Measurements from ENCODE around the gene P2RX4.
"Not testable (repeated sequence)": the region's sequence is repeated elsewhere in the genome, so short reads cannot be mapped to it uniquely, and the experiment has no call there.

The P2RX4 gene

DNA sequence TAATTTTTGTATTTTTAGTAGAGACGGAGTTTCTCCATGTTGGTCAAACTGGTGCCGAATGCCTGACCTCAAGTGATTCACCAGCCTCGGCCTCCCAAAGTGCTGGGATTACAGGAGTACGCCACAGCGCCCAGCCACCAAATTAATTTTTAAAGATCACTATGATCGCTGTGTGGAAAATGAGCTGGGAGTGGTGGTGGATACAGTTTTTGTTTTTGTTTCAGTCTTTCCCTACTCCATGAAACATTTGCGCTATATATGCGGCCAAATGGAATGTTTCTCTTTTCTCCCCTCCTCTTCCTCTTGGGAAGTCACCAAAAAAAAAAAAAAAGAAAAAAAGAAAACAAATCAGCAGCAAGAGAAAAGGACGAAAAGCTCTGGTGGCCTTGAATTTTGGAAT is 20.8 kb upstream of the P2RX4 start:
- DNase-seq = no peak

GRCh38 chr12:121189619-121190155 is 20.2 kb upstream of the P2RX4 start:
- no peak for DNase-seq

GRCh38 chr12:121190523-121191031 is 19.4 kb upstream of the P2RX4 start:
- DNase-seq = peak; percentile 98

- DNase-seq = no peak
Measured at GRCh38 chr12:121191151-121191550, 18.8 kb upstream of the P2RX4 start.

DNA sequence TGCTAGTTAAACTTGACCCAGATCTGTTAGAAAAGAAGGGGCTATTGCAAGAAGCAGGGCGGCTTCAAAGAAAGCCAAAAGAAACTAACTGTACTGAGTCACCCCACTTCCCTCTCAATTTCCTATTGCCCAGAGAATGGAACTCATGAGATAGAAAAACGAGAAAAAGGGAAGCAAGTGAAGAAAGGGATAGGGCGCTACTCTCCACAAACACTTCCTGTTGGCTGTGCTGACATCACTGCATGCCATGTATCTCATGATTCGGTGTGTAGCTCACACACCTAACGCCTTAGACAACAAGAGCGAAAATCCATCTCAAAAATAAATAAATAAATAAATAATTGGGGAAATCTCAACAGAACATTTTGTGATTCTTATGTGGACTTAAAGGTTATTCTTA is 13.0 kb upstream of the P2RX4 start:
- DNase-seq = peak; percentile 91

- DNase-seq = no peak
Measured at GRCh38 chr12:121198949-121199348, 11.0 kb upstream of the P2RX4 start.

- not testable (repeated sequence) for DNase-seq
Measured at GRCh38 chr12:121201140-121201539, 8.8 kb upstream of the P2RX4 start.

DNA sequence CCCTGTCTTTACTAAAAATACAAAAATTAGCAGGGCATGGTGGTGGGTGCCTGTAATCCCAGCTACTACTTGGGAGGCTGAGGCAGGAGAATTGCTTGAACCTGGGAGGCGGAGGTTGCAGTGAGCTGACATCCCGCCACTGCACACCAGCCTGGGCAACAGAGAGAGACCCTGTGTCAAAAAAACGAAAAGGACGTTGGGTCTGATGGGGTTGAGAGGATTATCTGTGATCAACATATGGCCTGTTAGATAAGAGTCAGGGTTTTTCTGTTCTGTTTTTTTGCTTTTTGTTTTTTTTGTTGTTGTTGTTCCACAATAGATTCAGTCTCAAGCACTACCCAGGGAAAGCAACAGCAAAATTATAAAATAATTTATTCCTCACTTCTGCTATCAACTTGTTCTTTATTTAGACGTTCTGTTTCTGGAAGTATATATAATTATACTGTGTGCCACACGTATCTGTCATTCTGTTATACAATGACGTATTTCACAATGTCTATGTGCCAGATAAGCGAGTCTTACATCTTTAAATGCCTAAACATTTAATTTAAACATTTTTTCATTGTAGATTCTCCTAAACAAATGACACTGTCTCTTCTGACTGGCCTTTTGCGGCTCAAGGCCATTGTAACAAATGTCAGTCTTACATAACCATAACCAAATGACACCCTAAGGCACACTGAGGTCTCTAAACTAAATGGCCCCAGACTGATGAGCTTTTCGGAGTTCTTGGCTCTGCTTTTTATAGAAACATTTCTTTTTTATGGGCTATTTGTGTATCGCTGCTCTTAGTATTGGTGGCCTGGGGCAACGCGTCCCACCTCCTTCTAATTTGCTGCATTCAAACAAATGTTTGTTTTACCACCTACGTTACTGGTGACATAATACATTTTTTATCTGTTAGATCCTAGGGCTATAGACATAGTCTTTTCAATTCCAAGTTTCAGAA is 7.2 kb upstream of the P2RX4 start:
- no peak for DNase-seq

DNA sequence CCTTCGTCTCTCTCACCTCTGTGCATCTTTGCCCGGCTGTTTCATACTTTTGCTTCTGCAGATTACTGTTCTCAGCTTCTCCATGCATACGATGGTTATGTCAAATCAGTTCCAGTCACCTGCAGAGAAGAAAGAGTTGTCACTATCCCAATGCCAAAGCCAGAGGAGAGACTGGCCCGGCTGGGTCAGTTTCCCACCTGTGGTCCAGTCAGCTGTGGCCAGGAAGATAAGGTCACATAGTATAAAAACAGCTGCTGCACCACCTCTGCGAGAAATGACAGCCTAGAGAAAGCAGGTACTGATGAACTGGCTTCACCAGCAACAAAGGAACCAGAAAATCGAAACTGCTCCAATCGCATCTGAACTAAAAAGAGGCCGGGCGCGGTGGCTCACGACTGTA is 6.4 kb upstream of the P2RX4 start:
- no peak for DNase-seq

DNA sequence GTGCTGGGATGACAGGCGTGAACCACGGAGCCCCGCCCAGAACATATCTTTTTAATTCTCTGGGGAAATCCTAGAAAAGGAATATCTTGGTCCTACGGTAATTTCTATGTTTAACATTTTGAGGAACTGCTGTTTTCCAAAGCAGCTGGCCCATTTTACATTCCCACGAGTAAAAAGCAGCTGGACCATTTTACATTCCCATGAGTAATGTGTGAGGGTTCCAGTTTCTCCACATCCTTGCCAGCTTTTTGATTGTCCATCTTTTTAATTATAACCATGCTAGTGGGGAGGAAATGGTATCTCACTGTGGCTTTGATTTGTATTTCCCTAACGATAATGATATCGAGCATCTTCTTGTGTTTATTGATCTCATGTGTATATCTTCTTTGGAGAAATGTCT is 4.4 kb upstream of the P2RX4 start:
- DNase-seq = no peak

GRCh38 chr12:121208571-121208970 is 1.4 kb upstream of the P2RX4 start:
- not testable (repeated sequence) for DNase-seq

- DNase-seq = no peak
Measured at GRCh38 chr12:121209221-121209620, 708 bp upstream of the P2RX4 start.

GRCh38 chr12:121212875-121213274 is 2.9 kb downstream of the P2RX4 start:
- no peak for DNase-seq

DNA sequence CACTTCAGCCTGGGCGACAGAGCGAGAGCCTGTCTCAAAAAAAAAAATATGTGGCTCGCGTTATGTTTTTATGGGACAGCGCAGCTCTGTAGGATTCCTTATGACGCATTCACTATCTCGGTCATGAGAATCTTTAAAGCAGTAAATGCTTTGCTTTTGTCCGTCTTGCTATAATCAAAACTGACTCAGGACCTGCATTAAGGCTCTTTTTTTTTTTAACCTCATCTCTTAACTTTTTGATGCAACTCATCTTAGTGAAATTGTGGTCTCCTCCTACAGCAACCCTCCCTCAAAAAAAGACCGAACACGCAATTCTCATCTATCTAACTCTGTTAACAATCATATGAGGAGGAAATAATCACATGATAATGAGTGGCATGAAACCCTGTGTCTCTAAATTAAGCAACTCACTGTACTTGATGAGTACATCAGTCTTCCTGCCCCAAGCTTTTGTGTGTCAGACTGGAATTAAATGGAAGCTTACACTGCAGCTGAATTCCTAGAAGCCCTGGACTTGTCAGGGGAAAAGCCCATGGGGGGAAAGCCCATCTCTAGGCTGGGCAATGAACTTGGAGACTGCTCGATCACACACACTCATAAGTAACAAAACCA is 4.3 kb downstream of the P2RX4 start:
- peak; percentile 94 for DNase-seq

DNA sequence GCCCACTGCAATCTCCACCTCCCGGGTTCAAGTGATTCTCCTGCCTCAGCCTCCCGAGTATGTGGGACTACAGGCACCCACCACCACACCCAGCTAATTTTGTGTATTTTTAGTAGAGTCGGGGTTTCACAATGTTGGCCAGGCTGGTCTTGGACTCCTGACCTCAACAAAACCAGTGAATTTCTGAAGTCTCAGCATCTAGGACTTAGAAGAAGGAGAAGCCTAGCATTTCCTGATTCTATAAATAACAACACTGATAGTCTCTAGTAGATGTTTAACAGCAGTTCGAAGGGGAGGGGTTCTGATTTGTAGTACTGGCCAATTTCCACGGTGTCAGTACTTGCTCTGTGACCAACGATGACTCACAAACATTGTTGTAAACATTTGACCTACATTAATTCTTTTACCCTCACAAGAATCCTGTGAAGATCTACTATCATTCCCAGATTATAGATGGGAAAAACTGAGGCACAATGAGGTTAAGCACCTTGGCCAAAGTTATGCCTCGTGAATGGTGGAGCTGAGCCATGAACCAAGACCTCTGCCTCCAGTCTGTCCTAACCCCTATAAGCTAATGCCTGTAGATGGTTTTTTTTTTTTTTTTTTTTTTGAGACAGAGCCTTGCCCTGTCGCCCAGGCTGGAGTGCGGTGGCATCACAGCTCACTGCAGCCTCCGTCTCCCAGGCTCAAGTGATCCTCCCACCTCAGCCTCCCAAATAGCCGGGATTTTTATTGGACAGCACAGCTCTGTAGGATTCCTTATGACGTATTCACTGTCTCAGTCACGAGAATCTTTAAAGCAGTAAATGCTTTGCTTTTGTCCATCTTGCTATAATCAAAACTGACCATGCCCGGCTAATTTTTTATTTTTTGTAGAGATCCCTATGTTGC is 5.2 kb downstream of the P2RX4 start:
- DNase-seq = peak; percentile 88

GRCh38 chr12:121216102-121216501 is 6.2 kb downstream of the P2RX4 start:
- no peak for DNase-seq

- no peak for DNase-seq
Measured at GRCh38 chr12:121217063-121217462, 7.1 kb downstream of the P2RX4 start.

DNA sequence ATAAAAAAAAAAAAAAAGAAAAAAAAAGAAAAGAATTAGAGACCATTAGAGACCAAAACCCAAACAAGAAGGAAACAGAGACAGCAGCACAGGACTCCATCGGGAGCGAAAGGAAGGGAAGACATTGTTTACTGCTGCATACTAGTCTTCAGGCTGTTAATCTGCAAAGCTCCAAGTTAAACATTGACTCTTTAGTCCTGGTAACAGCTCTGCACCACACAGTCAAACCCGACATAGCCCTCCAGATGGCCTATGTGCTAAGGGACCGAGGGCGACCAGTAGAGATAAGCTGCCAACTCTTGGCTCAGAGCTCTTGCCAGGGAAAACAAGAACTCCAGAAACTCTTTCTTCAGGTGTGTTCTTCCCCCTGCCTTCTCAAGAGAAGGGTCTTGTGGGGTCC is 7.8 kb downstream of the P2RX4 start:
- no peak for DNase-seq

- DNase-seq = no peak
Measured at GRCh38 chr12:121218588-121219352, 8.8 kb downstream of the P2RX4 start.

DNA sequence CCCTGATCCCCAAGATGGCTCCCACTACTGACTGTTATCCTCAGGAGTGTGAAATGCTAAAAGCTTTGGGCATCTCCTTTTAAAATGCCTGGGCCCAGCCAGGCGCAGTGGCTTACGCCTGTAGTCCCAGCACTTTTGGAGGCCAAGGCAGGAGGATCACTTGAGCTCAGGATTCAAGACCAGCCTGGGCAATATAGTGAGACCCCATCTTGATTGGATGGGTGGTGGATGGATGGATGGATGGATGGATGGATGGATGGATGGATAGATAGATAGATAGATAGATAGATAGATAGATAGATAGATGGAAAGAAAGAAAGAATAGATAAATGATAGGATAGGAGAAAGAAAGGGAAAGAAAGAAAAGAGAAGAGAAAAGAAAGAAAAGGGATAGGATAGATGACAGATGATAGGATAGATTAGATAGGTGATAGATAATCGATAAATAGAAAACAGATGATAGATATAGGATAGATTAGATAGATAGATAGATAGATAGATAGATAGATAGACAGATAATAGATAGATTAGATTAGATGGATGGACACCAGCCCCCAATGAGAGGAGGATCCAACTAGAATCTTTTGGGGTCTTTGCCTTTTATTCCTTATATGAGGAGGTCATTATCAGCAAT is 9.5 kb downstream of the P2RX4 start:
- no peak for DNase-seq

DNA sequence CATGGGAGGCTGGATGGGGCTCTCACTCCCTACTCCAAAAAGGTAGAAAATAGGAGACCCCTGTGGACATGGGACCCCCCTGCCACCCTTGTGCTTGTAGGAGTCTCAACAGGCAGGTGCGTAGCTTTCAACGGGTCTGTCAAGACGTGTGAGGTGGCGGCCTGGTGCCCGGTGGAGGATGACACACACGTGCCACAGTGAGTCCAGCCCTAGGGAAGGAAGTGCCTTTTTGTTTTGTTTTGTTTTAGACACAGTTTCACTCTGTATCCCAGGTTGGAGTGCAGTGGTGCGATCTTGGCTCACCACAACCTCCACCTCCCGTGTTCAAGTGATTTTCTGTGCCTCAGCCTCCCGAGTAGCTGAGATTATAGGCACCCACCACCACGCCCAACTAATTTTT is 12.9 kb downstream of the P2RX4 start:
- no peak for DNase-seq

Data from suppressor macrophage treated with lipopolysaccharide for 4 hours (primary cell).